K562 (cell line): ENCODE data around the gene C3. TPM values are rescaled to one million over a fixed set of nuclear protein-coding genes. Genes with fewer than 3 reads are reported as not detected.
A peak's percentile ranks its signal among the peaks of the same experiment; 100 is the strongest.

ENCODE experiments used
- ADNP ChIP-seq: fragments of 200-800 bp; sonication (Bioruptor generic); IDR thresholded peaks from 2 replicates; pipeline ENCODE4 v1.6.1; 2016; ENCODE audit warnings: missing genetic modification characterization, missing compliant biosample characterization
- ARID2 ChIP-seq: fragments of 450-650 bp; IDR thresholded peaks from 2 replicates; pipeline ENCODE4 v1.6.1; 2017; ENCODE audit warnings: antibody characterized with exemption, mild to moderate bottlenecking
- CAMTA2 ChIP-seq: fragments of 250-450 bp; sonication (Bioruptor Pico); conservative IDR thresholded peaks from 2 replicates; pipeline ENCODE4 v1.5.1; 2022
- CBX1 ChIP-seq: sonication (generic); IDR thresholded peaks from 2 replicates; pipeline ENCODE4 v1.6.1; 2016; ENCODE audit warnings: antibody characterized with exemption, low read depth, mild to moderate bottlenecking
- GTF2E2 ChIP-seq: fragments of 200-800 bp; sonication (Bioruptor generic); IDR thresholded peaks from 2 replicates; pipeline ENCODE4 v1.6.1; 2016; ENCODE audit warnings: missing genetic modification characterization, missing compliant biosample characterization
- KLF16 ChIP-seq: IDR thresholded peaks from 2 replicates; pipeline ENCODE4 v1.6.1; 2016; ENCODE audit warnings: antibody characterized with exemption
- MEF2D ChIP-seq: conservative IDR thresholded peaks from 2 replicates; pipeline ENCODE4 v1.6.1; 2016; ENCODE audit warnings: low read depth, missing genetic modification characterization, missing compliant biosample characterization
- MIER1 ChIP-seq: fragments of 450-650 bp; IDR thresholded peaks from 2 replicates; pipeline ENCODE4 v1.6.1; 2016; ENCODE audit warnings: antibody characterized with exemption, mild to moderate bottlenecking, low read depth
- NR2C2 ChIP-seq, 2 experiments: fragments of 200-800 bp in 1 of 2; sonication (Bioruptor generic) in 1 of 2; sonication (generic) in 1 of 2; formaldehyde crosslinking in 1 of 2; IDR thresholded peaks; 2 replicates each; pipeline versions ENCODE4 v1.6.1 to v1.8.0; 2016 to 2022; ENCODE audit warnings: mild to moderate bottlenecking in 1 of 2, missing compliant biosample characterization in 1 of 2, missing genetic modification characterization in 1 of 2, missing genetic modification reagents in 1 of 2
- PKNOX1 ChIP-seq: fragments of 450-650 bp; IDR thresholded peaks from 2 replicates; pipeline ENCODE4 v1.6.1; 2016
- SMAD2 ChIP-seq: fragments of 150-350 bp; IDR thresholded peaks from 2 replicates; pipeline ENCODE4 v1.6.1; 2014; ENCODE audit warnings: low read depth, mild to moderate bottlenecking, low read length
- SNIP1 ChIP-seq: fragments of 450-650 bp; IDR thresholded peaks from 2 replicates; pipeline ENCODE4 v1.7.1; 2017; ENCODE audit warnings: low read depth, mild to moderate bottlenecking
- TCF3 ChIP-seq: sonication (generic); formaldehyde crosslinking; IDR thresholded peaks from 2 replicates; pipeline ENCODE4 v1.4.0; 2020; ENCODE audit warnings: mild to moderate bottlenecking, missing genetic modification reagents
- ZBTB2 ChIP-seq: fragments of 450-650 bp; IDR thresholded peaks from 2 replicates; pipeline ENCODE4 v1.6.1; 2016; ENCODE audit warnings: antibody characterized with exemption
- ZFP36 ChIP-seq: fragments of 150-350 bp; IDR thresholded peaks from 2 replicates; pipeline ENCODE4 v1.6.1; 2018; ENCODE audit warnings: low read length, low read depth; ENCODE audit not compliant: partially characterized antibody
- ZNF146 ChIP-seq: IDR thresholded peaks from one replicate; pipeline ENCODE4 v1.6.1; 2018; ENCODE audit warnings: missing compliant biosample characterization; ENCODE audit not compliant: unreplicated experiment
- ZNF282 ChIP-seq: sonication (generic); formaldehyde crosslinking; IDR thresholded peaks from 2 replicates; pipeline ENCODE4 v1.8.1; 2023; ENCODE audit warnings: missing genetic modification reagents
- ZNF3 ChIP-seq: fragments of 250-450 bp; sonication (Bioruptor Pico); IDR thresholded peaks from 2 replicates; pipeline ENCODE4 v1.5.0; 2021; ENCODE audit warnings: mild to moderate bottlenecking, moderate library complexity
- ZNF764 ChIP-seq: fragments of 250-450 bp; sonication (Bioruptor Pico); IDR thresholded peaks from 2 replicates; pipeline ENCODE4 v1.4.0; 2020; ENCODE audit warnings: low read depth, mild to moderate bottlenecking, moderate library complexity
- polyA plus RNA-seq, 8 experiments: library from polyadenylated mRNA; depleted of rRNA in 4 of 8; stranded (reverse) in 5 of 8; unstranded in 3 of 8; fragments of >200 nt; fragmentation: Nextera tagmentation in 2 of 8; fragmentation: Illumina TruSeq in 1 of 8; extraction: Ambion mirVana in 2 of 8; extraction: Trizol in 1 of 8; gene quantifications; 2 replicates each; pipeline versions ENCODE4 v1.2.1 to v1.2.3, GENCODE V29; 2011 to 2014; ENCODE audit warnings: inconsistent platforms in 1 of 8, missing spikeins in 1 of 8
- total RNA-seq, 7 experiments: library from RNA; depleted of rRNA in 6 of 7; stranded (reverse); fragments of >200 nt in 6 of 7; fragmentation: Illumina TruSeq in 2 of 7; extraction: Trizol in 2 of 7; gene quantifications; 2 replicates each; pipeline versions ENCODE4 v1.2.1 to v1.2.3, GENCODE V29; 2011 to 2021; ENCODE audit warnings: low replicate concordance in 1 of 7
- TF ChIP-seq, protein P1 (sequence below): fragments of 250-450 bp; sonication (Bioruptor Pico); IDR thresholded peaks from 2 replicates; pipeline ENCODE4 v1.5.0; 2020; ENCODE audit warnings: mild to moderate bottlenecking
- TF ChIP-seq, protein P2 (sequence below): fragments of 450-650 bp; IDR thresholded peaks from 2 replicates; pipeline ENCODE4 v1.6.1; 2016; ENCODE audit warnings: missing biosample characterization, missing genetic modification characterization
- TF ChIP-seq, protein P3 (sequence below): sonication (generic); formaldehyde crosslinking; IDR thresholded peaks from 2 replicates; pipeline ENCODE4 v1.8.0; 2023; ENCODE audit warnings: mild to moderate bottlenecking, missing genetic modification reagents

Gene C3
- total and polyA plus RNA-seq, 9 of the 15 experiments (the other 6 are each of a cell fraction or from before 2014, with no cell fraction given): 0.59 to 10.6 (median 2.2) TPM

- TF ChIP-seq, protein P1, sequence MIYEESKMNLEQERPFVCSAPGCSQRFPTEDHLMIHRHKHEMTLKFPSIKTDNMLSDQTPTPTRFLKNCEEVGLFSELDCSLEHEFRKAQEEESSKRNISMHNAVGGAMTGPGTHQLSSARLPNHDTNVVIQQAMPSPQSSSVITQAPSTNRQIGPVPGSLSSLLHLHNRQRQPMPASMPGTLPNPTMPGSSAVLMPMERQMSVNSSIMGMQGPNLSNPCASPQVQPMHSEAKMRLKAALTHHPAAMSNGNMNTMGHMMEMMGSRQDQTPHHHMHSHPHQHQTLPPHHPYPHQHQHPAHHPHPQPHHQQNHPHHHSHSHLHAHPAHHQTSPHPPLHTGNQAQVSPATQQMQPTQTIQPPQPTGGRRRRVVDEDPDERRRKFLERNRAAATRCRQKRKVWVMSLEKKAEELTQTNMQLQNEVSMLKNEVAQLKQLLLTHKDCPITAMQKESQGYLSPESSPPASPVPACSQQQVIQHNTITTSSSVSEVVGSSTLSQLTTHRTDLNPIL (CRISPR knock-in tag): no peak
- no peak for TF ChIP-seq ZNF764
- no peak for TF ChIP-seq SMAD2
- TF ChIP-seq CAMTA2 (CRISPR knock-in tag): no peak
- TF ChIP-seq KLF16: 0 out of 2 replicates have a peak, but pooled peaks have one; percentile 2
- no peak for TF ChIP-seq PKNOX1
- TF ChIP-seq, protein P2, sequence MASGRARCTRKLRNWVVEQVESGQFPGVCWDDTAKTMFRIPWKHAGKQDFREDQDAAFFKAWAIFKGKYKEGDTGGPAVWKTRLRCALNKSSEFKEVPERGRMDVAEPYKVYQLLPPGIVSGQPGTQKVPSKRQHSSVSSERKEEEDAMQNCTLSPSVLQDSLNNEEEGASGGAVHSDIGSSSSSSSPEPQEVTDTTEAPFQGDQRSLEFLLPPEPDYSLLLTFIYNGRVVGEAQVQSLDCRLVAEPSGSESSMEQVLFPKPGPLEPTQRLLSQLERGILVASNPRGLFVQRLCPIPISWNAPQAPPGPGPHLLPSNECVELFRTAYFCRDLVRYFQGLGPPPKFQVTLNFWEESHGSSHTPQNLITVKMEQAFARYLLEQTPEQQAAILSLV (tag): no peak
- TF ChIP-seq, protein P3, sequence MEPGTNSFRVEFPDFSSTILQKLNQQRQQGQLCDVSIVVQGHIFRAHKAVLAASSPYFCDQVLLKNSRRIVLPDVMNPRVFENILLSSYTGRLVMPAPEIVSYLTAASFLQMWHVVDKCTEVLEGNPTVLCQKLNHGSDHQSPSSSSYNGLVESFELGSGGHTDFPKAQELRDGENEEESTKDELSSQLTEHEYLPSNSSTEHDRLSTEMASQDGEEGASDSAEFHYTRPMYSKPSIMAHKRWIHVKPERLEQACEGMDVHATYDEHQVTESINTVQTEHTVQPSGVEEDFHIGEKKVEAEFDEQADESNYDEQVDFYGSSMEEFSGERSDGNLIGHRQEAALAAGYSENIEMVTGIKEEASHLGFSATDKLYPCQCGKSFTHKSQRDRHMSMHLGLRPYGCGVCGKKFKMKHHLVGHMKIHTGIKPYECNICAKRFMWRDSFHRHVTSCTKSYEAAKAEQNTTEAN (CRISPR knock-in tag): 0 out of 2 replicates have a peak, but pooled peaks have one; percentile 27
- TF ChIP-seq SNIP1: no peak
- no peak for TF ChIP-seq MIER1
- no peak for TF ChIP-seq ZNF3
- peak; percentile 71 for TF ChIP-seq TCF3 (CRISPR knock-in tag)
- no peak for TF ChIP-seq ZNF146 (CRISPR knock-in tag)
- TF ChIP-seq ARID2: no peak
- TF ChIP-seq ADNP (tag): no peak
- TF ChIP-seq NR2C2 (CRISPR knock-in tag; IDR thresholded peaks at IDR 0.05): peak; percentile 95
- TF ChIP-seq NR2C2 (tag; IDR thresholded peaks at IDR 0.05): peak; percentile 99
- no peak for TF ChIP-seq ZBTB2
- TF ChIP-seq ZFP36: peak; percentile 48
- TF ChIP-seq CBX1: no peak
- no peak for TF ChIP-seq ZNF282
- no peak for TF ChIP-seq GTF2E2 (tag)
- TF ChIP-seq MEF2D (tag): no peak; the same call in none of the 2 replicates
These were observed 17.7 kb upstream of the C3 start (continued) for GRCh38 chr19:6737873-6738786.
